Ishikawa (cell line): Measurements from ENCODE around the gene DVL2.
A peak's percentile ranks its signal among the peaks of the same experiment; 100 is the strongest.

Source experiments
- CEBPB ChIP-seq: IDR thresholded peaks from 2 replicates; pipeline ENCODE4 v1.6.1; 2012
- CREB1 ChIP-seq: IDR thresholded peaks from 2 replicates; pipeline ENCODE4 v1.6.1; 2012; ENCODE audit warnings: low read depth
- EGR1 ChIP-seq: IDR thresholded peaks from 2 replicates; pipeline ENCODE4 v1.6.1; 2012
- EP300 ChIP-seq: IDR thresholded peaks from 2 replicates; pipeline ENCODE4 v1.6.1; 2012; ENCODE audit warnings: borderline replicate concordance
- FOXM1 ChIP-seq: IDR thresholded peaks from 2 replicates; pipeline ENCODE4 v1.6.1; 2012; ENCODE audit warnings: low read depth, borderline replicate concordance
- NFIC ChIP-seq: IDR thresholded peaks from 2 replicates; pipeline ENCODE4 v1.6.1; 2012
- RAD21 ChIP-seq: IDR thresholded peaks from 2 replicates; pipeline ENCODE4 v1.6.1; 2012; ENCODE audit warnings: low read depth
- TAF1 ChIP-seq: IDR thresholded peaks from 2 replicates; pipeline ENCODE4 v1.6.1; 2012; ENCODE audit warnings: low read depth, mild to moderate bottlenecking
- TCF12 ChIP-seq: IDR thresholded peaks from 2 replicates; pipeline ENCODE4 v1.6.1; 2012; ENCODE audit warnings: low read depth
- TEAD4 ChIP-seq: IDR thresholded peaks from 2 replicates; pipeline ENCODE4 v1.6.1; 2012
- YY1 ChIP-seq: IDR thresholded peaks from 2 replicates; pipeline ENCODE4 v1.6.1; 2012; ENCODE audit warnings: low read depth
- ZBTB7A ChIP-seq: IDR thresholded peaks from 2 replicates; pipeline ENCODE4 v1.6.1; 2012; ENCODE audit warnings: low read depth
- TF ChIP-seq, protein P1 (sequence below): IDR thresholded peaks from 2 replicates; pipeline ENCODE4 v1.6.1; 2012
- TF ChIP-seq, protein P2 (sequence below): IDR thresholded peaks from 2 replicates; pipeline ENCODE4 v1.6.1; 2012
- TF ChIP-seq, protein P3 (sequence below): IDR thresholded peaks from 2 replicates; pipeline ENCODE4 v1.6.1; 2012; ENCODE audit warnings: low read depth, mild to moderate bottlenecking

DVL2 gene

DNA sequence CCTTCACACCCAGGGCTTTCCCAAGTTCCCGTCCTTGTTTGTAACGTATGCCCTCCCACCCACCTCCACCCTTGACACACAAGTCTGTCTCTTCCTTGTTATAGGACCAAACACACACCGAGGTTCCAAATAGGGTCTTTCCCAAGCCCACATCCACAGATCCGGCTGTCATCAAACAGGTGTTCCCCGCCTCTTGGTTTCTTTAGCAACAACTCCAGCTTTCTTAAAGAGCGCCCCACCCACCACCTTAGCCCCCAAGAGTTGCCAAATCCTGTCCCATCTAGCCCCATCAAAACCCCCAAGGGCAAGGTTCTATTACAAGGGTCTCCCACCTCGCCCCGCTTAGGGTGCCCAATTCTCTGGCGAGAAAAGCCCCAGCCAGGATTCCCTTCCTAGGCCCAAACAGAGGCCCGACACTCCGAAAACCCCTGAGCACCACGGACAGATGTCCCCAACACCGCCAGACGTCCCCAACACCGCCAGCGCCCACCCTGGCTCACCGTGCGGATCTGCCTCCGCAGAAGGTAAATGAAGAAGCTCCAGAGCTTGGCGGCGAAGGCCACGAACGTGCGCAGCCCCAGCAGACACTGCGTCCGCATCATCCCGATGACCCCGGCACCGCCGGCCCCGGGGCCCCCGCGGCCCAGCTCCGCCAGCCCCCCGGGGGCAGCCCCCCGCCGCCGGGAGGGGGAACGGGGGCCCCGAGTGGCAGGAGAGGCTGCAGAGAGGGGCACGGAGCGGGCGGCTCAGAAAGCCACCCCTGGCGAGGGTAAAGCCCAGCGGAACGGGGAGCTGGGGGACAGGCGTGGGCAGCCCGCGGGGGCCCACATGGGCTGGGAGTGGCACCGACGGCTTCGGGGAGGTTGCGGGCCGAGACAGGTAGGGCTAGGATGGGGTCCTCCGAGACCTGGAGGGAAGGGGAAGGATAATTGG is 16.6 kb upstream of the DVL2 start:
- TF ChIP-seq, protein P1, sequence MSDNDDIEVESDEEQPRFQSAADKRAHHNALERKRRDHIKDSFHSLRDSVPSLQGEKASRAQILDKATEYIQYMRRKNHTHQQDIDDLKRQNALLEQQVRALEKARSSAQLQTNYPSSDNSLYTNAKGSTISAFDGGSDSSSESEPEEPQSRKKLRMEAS: no peak
- TF ChIP-seq ZBTB7A: 0 out of 2 replicates have a peak, but pooled peaks have one; percentile 21

DNA sequence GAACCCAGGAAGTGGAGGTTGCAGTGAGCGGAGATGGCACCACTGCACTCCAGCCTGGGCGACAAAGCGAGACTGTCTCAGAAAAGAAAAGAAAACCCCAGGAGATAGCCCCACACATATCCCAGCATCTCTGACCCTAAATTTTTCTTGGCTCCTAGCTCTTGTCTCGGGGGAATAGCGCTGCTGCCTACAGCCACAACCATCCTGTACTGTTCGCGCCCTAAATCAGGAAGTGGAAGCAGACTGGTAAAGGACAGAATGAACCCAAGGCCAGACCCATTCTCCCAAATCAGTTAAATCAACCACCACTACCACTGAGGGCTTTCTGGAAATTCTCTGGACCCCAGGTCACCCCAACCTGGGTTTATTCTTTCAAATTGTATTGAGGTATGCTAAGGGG is 15.5 kb upstream of the DVL2 start:
- no peak for TF ChIP-seq FOXM1
- no peak for TF ChIP-seq NFIC
- TF ChIP-seq, protein P1: no peak

DNA sequence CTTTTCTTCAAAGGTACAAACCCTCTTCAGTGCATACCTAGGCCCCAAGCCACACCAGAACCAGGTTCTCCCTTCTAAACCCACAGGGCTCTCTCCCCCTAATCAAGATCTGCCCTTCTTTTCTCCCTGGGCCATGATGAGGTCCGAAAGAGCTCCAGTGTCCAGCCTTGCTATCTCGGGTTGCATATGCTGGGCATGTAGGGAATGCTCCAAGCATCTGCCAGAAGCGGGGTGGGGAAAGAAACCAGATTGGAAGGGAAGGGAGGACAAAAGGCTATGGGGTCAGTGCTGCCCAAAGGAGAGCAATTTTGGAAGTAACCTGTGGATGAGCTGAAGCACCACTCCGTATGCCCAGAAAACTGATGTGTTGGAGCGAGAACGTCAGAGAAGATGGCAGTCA is 14.9 kb upstream of the DVL2 start:
- TF ChIP-seq YY1 (no peak), RAD21 (no peak), TEAD4 (no peak), CEBPB (no peak), EGR1 (no peak), NFIC (no peak)
- TF ChIP-seq, protein P2, sequence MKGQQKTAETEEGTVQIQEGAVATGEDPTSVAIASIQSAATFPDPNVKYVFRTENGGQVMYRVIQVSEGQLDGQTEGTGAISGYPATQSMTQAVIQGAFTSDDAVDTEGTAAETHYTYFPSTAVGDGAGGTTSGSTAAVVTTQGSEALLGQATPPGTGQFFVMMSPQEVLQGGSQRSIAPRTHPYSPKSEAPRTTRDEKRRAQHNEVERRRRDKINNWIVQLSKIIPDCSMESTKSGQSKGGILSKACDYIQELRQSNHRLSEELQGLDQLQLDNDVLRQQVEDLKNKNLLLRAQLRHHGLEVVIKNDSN: no peak

DNA sequence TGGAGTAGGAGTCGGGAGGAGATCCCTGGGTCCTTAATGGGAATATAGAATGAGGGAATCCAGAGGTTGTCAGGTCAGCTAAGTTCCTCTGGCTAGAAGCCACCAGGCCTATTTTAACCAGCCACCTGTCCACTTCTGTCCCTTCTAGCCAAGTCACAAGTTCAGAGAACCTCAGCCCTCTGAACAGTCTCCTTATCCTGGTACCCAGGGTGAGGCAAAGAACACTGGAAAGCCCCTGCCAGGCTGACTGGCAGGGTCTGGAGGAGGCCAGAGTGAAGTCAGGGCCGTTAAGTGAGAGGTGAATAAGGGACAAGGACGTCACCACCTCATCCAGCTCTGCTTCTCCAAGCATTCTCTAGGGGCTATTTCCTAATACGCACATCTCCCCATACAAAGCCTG is 14.5 kb upstream of the DVL2 start:
- TF ChIP-seq, protein P1: no peak
- TF ChIP-seq EP300 (no peak), TCF12 (no peak), RAD21 (no peak), YY1 (no peak), TEAD4 (no peak), TAF1 (no peak), FOXM1 (no peak), EGR1 (no peak), CEBPB (no peak), CREB1 (no peak)
- TF ChIP-seq, protein P3, sequence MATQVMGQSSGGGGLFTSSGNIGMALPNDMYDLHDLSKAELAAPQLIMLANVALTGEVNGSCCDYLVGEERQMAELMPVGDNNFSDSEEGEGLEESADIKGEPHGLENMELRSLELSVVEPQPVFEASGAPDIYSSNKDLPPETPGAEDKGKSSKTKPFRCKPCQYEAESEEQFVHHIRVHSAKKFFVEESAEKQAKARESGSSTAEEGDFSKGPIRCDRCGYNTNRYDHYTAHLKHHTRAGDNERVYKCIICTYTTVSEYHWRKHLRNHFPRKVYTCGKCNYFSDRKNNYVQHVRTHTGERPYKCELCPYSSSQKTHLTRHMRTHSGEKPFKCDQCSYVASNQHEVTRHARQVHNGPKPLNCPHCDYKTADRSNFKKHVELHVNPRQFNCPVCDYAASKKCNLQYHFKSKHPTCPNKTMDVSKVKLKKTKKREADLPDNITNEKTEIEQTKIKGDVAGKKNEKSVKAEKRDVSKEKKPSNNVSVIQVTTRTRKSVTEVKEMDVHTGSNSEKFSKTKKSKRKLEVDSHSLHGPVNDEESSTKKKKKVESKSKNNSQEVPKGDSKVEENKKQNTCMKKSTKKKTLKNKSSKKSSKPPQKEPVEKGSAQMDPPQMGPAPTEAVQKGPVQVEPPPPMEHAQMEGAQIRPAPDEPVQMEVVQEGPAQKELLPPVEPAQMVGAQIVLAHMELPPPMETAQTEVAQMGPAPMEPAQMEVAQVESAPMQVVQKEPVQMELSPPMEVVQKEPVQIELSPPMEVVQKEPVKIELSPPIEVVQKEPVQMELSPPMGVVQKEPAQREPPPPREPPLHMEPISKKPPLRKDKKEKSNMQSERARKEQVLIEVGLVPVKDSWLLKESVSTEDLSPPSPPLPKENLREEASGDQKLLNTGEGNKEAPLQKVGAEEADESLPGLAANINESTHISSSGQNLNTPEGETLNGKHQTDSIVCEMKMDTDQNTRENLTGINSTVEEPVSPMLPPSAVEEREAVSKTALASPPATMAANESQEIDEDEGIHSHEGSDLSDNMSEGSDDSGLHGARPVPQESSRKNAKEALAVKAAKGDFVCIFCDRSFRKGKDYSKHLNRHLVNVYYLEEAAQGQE: no peak
- TF ChIP-seq, protein P2: no peak

DNA sequence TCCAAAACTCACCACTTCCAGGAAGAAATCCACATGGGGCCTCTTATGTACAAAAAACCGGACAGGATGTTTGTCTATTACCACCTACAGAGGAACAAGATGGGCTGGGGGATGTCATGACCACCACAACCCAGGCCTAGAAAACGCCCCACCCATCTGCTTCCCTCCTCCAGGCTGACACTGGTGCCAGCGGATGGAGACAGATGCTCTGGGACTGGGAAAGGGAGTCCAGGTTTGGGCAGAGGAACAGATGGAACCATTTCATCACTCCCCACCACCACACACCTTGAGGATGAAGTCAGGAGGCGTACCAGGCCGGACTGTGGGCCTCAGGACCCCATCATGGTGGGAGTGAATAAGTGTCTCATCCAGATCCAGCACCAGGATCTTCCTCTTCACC is 12.5 kb upstream of the DVL2 start:
- TF ChIP-seq, protein P3: no peak
- TF ChIP-seq, protein P2: no peak
- TF ChIP-seq NFIC: no peak
- TF ChIP-seq CREB1: no peak
- TF ChIP-seq ZBTB7A: no peak
- TF ChIP-seq EGR1: no peak
- TF ChIP-seq YY1: no peak

DNA sequence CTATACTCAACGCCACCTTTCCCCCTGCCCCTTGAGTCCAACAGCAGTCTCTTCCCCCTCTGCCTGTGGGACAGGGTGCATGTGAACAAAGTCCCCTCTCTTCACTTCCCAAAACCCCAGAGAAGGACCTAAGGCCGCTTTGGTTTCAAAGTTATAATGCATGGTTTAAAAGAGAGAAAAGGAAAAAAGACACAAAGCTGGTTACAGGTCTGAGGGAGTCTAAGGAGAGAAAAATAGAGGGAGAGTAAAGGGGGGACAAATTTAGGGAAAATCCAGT is 9.1 kb upstream of the DVL2 start:
- TF ChIP-seq TEAD4 (no peak), RAD21 (no peak), TAF1 (no peak; the same call in 1 of the 2 replicates), YY1 (no peak), NFIC (no peak), CEBPB (no peak), FOXM1 (no peak), TCF12 (no peak)
- TF ChIP-seq, protein P1: no peak
- TF ChIP-seq, protein P3: no peak
- TF ChIP-seq, protein P2: no peak
